AG04450 (cell line): ENCODE results near the gene BRWD1. TPM values are rescaled to one million over a fixed set of nuclear protein-coding genes. Genes with fewer than 3 reads are reported as not detected.

Experiments used
- CTCF ChIA-PET: fragments of 300-600, 350-600 bp; formaldehyde crosslinking; extraction: SDS; loops from one replicate; lab custom pipeline; 2022; ENCODE audit warnings: antibody characterized with exemption, inconsistent platforms; lab: Charles Lee
- POLR2A ChIA-PET: fragments of 350-600 bp; formaldehyde crosslinking; extraction: SDS; loops from one replicate; lab custom pipeline; 2021; ENCODE audit warnings: antibody characterized with exemption, inconsistent platforms; lab: Yijun Ruan, JAX
- DNase-seq: peaks from one replicate; pipeline ENCODE4 v3.0.0-alpha.2; 2011; ENCODE audit warnings: low read depth, low spot score
- H3K27ac ChIP-seq: one replicate; pipeline ENCODE4 v1.5.1; 2012; ENCODE audit warnings: low read depth, low read length, control low read depth
- H3K27me3 ChIP-seq: one replicate; pipeline ENCODE4 v1.6.0; 2012; ENCODE audit warnings: low read length; ENCODE audit not compliant: control insufficient read depth, insufficient read depth
- H3K4me3 ChIP-seq: 2 replicates; pipeline ENCODE4 v1.5.1; 2011; ENCODE audit warnings: mild to moderate bottlenecking, low read depth, low read length, control low read depth
- H3K9me3 ChIP-seq: 2 replicates; pipeline ENCODE4 v1.5.1; 2012; ENCODE audit warnings: low read length; ENCODE audit not compliant: control insufficient read depth, insufficient read depth
- polyA plus RNA-seq: library from polyadenylated mRNA; depleted of rRNA; stranded (reverse); fragments of >200 nt; gene quantifications from 2 replicates; pipeline ENCODE4 v1.2.3, GENCODE V29; 2011
- TF ChIP-seq, protein P1 (sequence below): IDR thresholded peaks from 2 replicates; pipeline ENCODE4 v1.5.1; 2011; ENCODE audit warnings: low read depth, low read length, control low read depth, inconsistent platforms

BRWD1 gene
- polyA plus RNA-seq, 1 experiment = 19.7 TPM

DNA sequence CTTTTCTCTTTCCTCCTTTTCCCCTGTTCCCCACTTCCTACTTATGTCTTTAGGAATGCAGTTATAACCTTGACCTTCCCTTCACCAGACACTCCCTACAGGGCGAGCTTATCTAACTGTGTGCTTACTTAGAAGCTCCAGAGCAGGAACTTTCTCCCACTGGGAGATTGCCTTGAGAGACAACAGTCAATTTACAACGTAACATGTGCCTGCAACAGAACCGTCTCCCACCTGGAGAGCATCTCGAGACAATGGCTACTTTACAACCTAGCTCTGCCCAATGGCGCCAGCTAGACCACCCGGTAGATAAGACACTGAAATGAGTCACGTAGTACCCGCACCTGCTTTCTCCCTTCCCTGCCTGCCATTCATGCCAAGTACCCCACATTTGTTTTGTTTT is 18.7 kb upstream of the BRWD1 start:
- DNase-seq = no peak
- no peaks in the 10 kb centered on the region for H3K27me3 ChIP-seq
- H3K27ac ChIP-seq = no peak overlapping the region
- H3K9me3 ChIP-seq = no peaks in the 10 kb centered on the region
- CTCF ChIA-PET = no interaction called here
- POLR2A ChIA-PET = no interaction called here
- TF ChIP-seq, protein P1, sequence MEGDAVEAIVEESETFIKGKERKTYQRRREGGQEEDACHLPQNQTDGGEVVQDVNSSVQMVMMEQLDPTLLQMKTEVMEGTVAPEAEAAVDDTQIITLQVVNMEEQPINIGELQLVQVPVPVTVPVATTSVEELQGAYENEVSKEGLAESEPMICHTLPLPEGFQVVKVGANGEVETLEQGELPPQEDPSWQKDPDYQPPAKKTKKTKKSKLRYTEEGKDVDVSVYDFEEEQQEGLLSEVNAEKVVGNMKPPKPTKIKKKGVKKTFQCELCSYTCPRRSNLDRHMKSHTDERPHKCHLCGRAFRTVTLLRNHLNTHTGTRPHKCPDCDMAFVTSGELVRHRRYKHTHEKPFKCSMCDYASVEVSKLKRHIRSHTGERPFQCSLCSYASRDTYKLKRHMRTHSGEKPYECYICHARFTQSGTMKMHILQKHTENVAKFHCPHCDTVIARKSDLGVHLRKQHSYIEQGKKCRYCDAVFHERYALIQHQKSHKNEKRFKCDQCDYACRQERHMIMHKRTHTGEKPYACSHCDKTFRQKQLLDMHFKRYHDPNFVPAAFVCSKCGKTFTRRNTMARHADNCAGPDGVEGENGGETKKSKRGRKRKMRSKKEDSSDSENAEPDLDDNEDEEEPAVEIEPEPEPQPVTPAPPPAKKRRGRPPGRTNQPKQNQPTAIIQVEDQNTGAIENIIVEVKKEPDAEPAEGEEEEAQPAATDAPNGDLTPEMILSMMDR = no peak
- H3K4me3 ChIP-seq = no peak overlapping the region

DNA sequence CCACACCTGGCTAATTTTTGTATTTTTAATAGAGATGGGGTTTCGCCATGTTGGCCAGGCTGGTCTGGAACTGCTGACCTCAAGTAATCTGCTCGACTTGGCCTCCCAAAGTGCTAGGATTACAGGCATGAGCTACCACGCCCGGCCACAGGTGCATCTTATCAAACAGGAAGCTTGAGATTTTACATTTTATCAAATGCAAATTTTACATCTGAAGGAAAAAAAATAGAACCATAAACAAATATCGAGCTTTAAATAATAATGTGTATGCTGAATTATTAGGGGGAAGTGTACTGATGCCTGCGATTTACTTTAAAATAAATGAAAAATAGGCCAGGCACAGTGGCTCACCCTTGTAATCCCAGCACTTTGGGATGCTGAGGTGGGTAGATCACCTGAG is 16.6 kb upstream of the BRWD1 start:
- ChIA-PET POLR2A (interaction anchor here (0.8 kb wide), 1 partner anchor 10 kb away, joined by 3 read pairs; no protein-coding TSS in a partner anchor), CTCF (no interaction called here)
- H3K4me3 ChIP-seq = no peak overlapping the region
- TF ChIP-seq, protein P1 = no peak
- H3K9me3 ChIP-seq = no peaks in the 10 kb centered on the region
- DNase-seq = no peak
- H3K27me3 ChIP-seq = no peaks in the 10 kb centered on the region
- H3K27ac ChIP-seq = no peak overlapping the region

DNA sequence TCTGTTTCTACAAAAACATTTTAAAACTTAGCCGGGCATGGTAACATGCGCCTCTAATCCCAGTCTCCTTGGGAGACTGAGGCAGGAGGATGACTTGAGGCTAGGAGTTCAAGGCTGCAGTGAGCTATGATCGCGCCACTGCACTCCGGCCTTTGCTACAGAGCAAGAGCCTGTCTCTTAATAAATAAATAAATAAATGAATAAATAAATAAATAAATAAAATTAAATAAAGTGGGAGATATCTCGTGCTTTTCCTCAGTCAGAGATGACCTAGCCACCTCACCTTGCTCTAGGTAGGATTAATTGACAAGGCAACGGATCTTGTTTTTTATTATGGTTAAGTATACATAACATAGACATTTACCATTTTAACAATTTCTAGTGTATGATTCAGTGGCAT is 14.3 kb upstream of the BRWD1 start:
- ChIA-PET CTCF (no interaction called here), POLR2A (no interaction called here)
- Histone ChIP-seq H3K9me3 (no peaks in the 10 kb centered on the region), H3K27me3 (no peaks in the 10 kb centered on the region), H3K27ac (no peak overlapping the region), H3K4me3 (no peak overlapping the region)
- TF ChIP-seq, protein P1 = no peak
- DNase-seq = no peak

DNA sequence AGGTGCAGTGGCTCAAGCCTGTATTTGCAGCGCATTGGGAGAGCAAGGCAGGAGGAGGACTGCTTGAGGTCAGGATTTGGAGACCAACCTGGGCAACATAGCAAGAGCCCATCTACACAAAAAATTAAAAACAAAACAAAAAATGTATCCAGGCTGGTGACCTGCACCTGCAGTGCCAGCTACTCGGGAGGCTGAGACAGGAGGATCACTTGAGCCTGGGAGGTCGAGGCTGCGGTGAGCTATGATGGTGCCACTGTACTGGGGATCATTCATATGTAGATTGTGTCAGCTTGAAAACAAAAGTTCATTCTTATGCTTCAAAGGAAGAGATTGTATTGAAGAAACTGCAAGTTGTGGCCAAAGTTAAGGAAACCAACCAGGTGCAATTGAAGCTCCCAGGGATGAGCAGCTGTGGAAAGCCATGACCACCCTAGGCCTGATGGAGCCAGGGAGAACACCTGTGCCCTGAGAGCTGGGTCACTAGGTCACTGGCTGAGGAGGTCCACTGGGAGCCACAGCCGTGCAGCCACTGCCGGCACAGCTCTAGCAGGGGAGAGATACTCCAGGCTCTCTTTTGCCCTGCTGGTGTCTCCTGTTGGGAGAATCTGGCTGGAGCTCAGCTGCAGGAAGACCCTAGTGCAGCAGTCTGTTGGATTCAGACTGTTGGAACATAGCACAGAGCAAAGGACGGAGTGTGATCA is 13.3 kb upstream of the BRWD1 start:
- Histone ChIP-seq H3K4me3 (no peak overlapping the region), H3K27ac (no peak overlapping the region), H3K27me3 (no peaks in the 10 kb centered on the region), H3K9me3 (no peaks in the 10 kb centered on the region)
- DNase-seq = no peak
- ChIA-PET POLR2A (interaction anchor here (0.7 kb wide), 1 partner anchor 15 kb away, joined by 3 read pairs; no protein-coding TSS in a partner anchor), CTCF (interaction anchor here (0.5 to 1.1 kb wide), 2 partner anchors 14 to 19 kb away, joined by 3 read pairs; no protein-coding TSS in a partner anchor)
- TF ChIP-seq, protein P1 = no peak

DNA sequence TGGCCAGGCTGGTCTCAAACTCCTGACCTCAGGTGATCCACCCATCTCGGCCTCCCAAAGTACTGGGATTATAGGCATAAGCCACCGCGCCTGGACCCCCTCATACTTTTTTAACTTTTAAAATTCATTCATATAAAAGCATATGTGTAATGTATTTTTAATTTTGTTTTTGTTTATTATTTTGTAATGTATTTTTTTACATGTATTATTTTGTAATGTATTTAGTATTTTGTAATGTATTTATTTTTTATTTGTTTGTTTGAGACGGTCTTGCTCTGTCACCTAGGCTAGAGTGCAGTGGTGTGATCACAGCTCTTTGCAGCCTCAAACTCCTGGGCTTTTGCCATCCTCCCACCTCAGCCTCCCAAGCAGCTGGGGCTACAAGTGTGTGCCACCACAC is 12.0 kb upstream of the BRWD1 start:
- TF ChIP-seq, protein P1 = no peak
- POLR2A ChIA-PET = no interaction called here
- CTCF ChIA-PET = no interaction called here
- no peak for DNase-seq
- Histone ChIP-seq H3K4me3 (no peak overlapping the region), H3K27ac (no peak overlapping the region), H3K27me3 (no peaks in the 10 kb centered on the region), H3K9me3 (no peaks in the 10 kb centered on the region)
